ENCODE results near the gene FAM120B. TPM values are rescaled to one million over a fixed set of nuclear protein-coding genes. Genes with fewer than 3 reads are reported as not detected.

Gene FAM120B
- total RNA-seq, 1 experiment from 2014 or later, result 23.4 TPM

DNA sequence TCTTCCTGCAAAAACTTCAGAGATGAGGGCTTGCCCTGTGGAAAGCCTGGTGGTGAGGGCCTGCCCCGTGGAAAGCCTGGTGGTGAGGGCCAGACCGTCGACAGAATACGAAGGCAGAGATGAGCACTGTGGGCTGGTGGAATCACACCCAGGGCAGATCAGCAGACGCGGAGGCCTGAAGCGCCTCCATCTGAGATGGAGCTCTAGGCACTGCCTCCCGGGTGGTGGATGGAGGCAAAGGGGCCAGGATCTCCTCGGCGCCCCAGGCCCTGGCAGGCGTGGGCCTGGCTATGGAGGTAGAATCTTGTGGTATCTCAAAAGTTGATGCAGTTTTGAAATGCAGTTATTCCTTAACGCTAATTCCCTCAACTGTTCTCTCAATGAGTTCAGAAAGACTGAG is 141.8 kb downstream of the FAM120B start:
- BruUV-seq (replicated peaks), result no TSS peak
- Mint-ChIP-seq H3K4me3 (ENCODE audit: unreplicated experiment) (no peak overlapping the region), H3K27me3 (ENCODE audit: insufficient read depth, unreplicated experiment) (no peaks in the 10 kb centered on the region), H3K27ac (ENCODE audit: low read depth, unreplicated experiment) (no peak overlapping the region), H3K4me1 (ENCODE audit: insufficient read depth, unreplicated experiment) (peaks cover 5% of the 10 kb centered on the region), H3K36me3 (ENCODE audit: insufficient read depth, unreplicated experiment) (no peaks in the 10 kb centered on the region), H3K9me3 (ENCODE audit: unreplicated experiment) (peaks cover 8% of the 10 kb centered on the region)
- no peak for DNase-seq (ENCODE audit: unreplicated experiment)
- ChIA-PET POLR2A (interaction anchor here (0.7 kb wide), 1 partner anchor 182 kb away, joined by 3 read pairs; no protein-coding TSS in a partner anchor), CTCF (no interaction called here)
- intact Hi-C loops (cut with micrococcal nuclease), result no loop called here
- TF ChIP-seq, protein P1, sequence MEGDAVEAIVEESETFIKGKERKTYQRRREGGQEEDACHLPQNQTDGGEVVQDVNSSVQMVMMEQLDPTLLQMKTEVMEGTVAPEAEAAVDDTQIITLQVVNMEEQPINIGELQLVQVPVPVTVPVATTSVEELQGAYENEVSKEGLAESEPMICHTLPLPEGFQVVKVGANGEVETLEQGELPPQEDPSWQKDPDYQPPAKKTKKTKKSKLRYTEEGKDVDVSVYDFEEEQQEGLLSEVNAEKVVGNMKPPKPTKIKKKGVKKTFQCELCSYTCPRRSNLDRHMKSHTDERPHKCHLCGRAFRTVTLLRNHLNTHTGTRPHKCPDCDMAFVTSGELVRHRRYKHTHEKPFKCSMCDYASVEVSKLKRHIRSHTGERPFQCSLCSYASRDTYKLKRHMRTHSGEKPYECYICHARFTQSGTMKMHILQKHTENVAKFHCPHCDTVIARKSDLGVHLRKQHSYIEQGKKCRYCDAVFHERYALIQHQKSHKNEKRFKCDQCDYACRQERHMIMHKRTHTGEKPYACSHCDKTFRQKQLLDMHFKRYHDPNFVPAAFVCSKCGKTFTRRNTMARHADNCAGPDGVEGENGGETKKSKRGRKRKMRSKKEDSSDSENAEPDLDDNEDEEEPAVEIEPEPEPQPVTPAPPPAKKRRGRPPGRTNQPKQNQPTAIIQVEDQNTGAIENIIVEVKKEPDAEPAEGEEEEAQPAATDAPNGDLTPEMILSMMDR (IDR thresholded peaks at IDR 0.05; ENCODE audit: unreplicated experiment), result no peak

DNA sequence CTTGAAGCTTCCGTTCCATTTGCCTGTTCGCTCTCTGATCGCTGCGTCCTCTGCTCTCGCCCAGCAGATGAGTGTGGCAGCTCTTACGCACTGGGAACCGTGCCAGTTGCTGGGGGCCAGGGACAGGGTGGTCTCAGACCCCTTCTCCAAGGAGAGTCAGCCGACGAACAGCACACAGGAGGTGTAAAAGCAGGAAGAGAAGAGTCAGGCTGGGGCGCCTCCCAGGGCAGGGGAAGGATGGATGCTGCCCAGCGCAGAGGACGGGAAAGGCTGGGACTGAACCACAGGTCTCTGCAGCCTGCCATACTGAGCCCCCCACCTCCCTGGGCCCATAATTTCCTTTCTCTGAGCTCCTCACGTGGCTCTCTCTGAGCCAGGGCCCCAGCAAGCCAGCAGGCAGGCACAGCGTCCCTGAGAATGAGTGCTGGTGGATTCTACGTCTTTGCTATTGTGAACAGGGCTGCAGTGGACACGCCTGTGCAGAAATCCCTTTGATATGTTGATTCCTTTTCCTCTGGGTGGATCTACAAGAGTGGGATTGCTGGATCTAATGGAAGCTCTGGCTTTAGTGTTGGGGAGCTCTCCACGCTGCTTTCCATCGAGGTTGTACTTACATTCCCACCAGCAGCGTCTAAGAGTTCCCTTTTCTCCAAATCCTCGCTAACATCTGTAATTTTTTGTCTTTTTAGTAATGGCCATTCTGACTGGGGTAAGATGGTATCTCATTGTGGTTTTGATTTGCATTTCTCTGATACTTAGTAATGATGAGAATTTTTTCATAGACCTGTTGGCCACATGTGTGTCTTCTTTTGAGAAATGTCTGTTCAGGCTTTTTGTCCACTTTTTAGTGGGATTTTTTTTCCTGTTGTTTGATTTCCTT is 142.4 kb downstream of the FAM120B start:
- CTCF ChIA-PET, result no interaction called here
- no TSS peak for BruUV-seq (replicated peaks)

DNA sequence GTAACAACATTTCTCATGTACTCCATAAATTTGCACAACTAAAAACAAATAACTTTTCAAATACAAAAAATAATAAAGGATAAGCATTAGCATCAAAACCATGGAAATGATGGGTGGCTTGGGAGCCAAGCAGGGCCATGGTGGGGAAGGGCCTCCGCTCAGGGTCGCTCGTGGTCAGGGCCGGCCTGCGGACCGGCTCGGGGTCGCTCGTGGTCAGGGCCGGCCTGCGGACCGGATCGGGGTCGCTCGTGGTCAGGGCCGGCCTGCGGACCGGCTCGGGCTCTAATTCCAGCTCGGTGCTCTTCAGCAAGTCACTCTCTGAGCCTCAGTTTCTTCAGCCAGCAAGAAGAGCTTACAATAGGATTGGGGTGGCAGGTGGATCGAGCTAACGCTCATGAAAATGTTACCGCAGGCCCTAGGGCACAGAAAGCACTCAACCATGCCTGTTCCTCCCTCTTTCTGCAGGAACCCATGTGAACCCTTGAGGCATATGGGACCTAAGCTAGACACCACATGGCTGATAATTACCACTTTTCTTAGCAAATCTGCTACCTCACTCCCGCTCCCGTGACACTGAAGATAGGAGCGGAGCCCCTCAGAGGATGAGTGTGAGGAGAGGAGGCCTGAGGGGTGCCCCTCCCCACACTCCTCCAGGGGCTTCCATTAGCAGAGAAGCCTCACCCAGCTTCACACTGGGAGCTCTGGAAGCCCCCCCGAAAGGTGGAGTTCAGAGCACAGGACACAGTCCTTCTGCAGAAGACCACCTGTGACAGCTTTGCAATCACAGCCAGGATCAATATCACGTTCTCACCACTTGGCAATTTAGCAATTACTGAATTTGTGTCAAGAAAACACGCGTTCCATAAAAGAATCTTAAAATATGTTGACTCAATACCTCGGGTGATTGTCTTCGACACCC is 143.5 kb downstream of the FAM120B start:
- no peak for DNase-seq (ENCODE audit: unreplicated experiment)
- H3K4me1 Mint-ChIP-seq (ENCODE audit: insufficient read depth, unreplicated experiment), result no peaks in the 10 kb centered on the region
- no TSS peak for BruUV-seq (replicated peaks)
- H3K27ac Mint-ChIP-seq (ENCODE audit: low read depth, unreplicated experiment), result no peak overlapping the region
- no peaks in the 10 kb centered on the region for H3K36me3 Mint-ChIP-seq (ENCODE audit: insufficient read depth, unreplicated experiment)
- H3K27me3 Mint-ChIP-seq (ENCODE audit: insufficient read depth, unreplicated experiment), result no peaks in the 10 kb centered on the region
- H3K9me3 Mint-ChIP-seq (ENCODE audit: unreplicated experiment), result peaks cover 8% of the 10 kb centered on the region
- CTCF ChIA-PET, result no interaction called here
- intact Hi-C loops (cut with micrococcal nuclease), result no loop called here
- TF ChIP-seq, protein P1 (IDR thresholded peaks at IDR 0.05; ENCODE audit: unreplicated experiment), result no peak
- POLR2A ChIA-PET, result no interaction called here
- H3K4me3 Mint-ChIP-seq (ENCODE audit: unreplicated experiment), result no peak overlapping the region

More for the DNA sequence above, 142.4 kb downstream of the FAM120B start:
- H3K27ac Mint-ChIP-seq (ENCODE audit: low read depth, unreplicated experiment), result no peak overlapping the region
- H3K4me3 Mint-ChIP-seq (ENCODE audit: unreplicated experiment), result no peak overlapping the region
- peaks cover 5% of the 10 kb centered on the region for H3K4me1 Mint-ChIP-seq (ENCODE audit: insufficient read depth, unreplicated experiment)
- TF ChIP-seq, protein P1 (IDR thresholded peaks at IDR 0.05; ENCODE audit: unreplicated experiment), result no peak
- H3K36me3 Mint-ChIP-seq (ENCODE audit: insufficient read depth, unreplicated experiment), result no peaks in the 10 kb centered on the region
- POLR2A ChIA-PET, result interaction anchor here (0.7 kb wide), 1 partner anchor 183 kb away, joined by 3 read pairs; no protein-coding TSS in a partner anchor
- intact Hi-C loops (cut with micrococcal nuclease), result no loop called here
- no peaks in the 10 kb centered on the region for H3K27me3 Mint-ChIP-seq (ENCODE audit: insufficient read depth, unreplicated experiment)
- DNase-seq (ENCODE audit: unreplicated experiment), result no peak
- H3K9me3 Mint-ChIP-seq (ENCODE audit: unreplicated experiment), result peaks cover 8% of the 10 kb centered on the region
